Skin of body (tissue), 2 donors: ENCODE results near the gene WARS2. TPM values are rescaled to one million over a fixed set of nuclear protein-coding genes. Genes with fewer than 3 reads are reported as not detected.
"Not testable (repeated sequence)": the region's sequence is repeated elsewhere in the genome, so short reads cannot be mapped to it uniquely, and the experiment has no call there.

Experiments used
- DNase-seq: peaks from one replicate; lab custom pipeline; 2025; lab: John Stamatoyannopoulos, UW
- total RNA-seq: library from RNA; depleted of rRNA; stranded (reverse); fragments of >200 nt; gene quantifications from one replicate; pipeline ENCODE4 v1.2.3, GENCODE V29; 2014

WARS2 gene
- total RNA-seq, 1 donor from 2014 or later, result 39.9 TPM

GRCh38 chr1:119139857-119140176 is 636 bp downstream of the WARS2 start:
- DNase-seq, result no peak

GRCh38 chr1:119139403-119139802 is 1.1 kb downstream of the WARS2 start:
- DNase-seq, result peak; percentile 35

GRCh38 chr1:119136401-119136800 is 4.1 kb downstream of the WARS2 start:
- DNase-seq, result peak; percentile 60

GRCh38 chr1:119133987-119134386 is 6.5 kb downstream of the WARS2 start:
- DNase-seq, result no peak

GRCh38 chr1:119132179-119132578 is 8.3 kb downstream of the WARS2 start:
- DNase-seq, result no peak

GRCh38 chr1:119125874-119126273 is 14.6 kb downstream of the WARS2 start:
- no peak for DNase-seq

GRCh38 chr1:119124764-119125163 is 15.7 kb downstream of the WARS2 start:
- DNase-seq, result peak; percentile 63

- not testable (repeated sequence) for DNase-seq
Measured at GRCh38 chr1:119121872-119122271, 18.6 kb downstream of the WARS2 start.

- no peak for DNase-seq
Measured at GRCh38 chr1:119116725-119117124, 23.7 kb downstream of the WARS2 start.

GRCh38 chr1:119115736-119116135 is 24.7 kb downstream of the WARS2 start:
- no peak for DNase-seq

- no peak for DNase-seq
Measured at GRCh38 chr1:119115311-119115710, 25.1 kb downstream of the WARS2 start.

- DNase-seq, result no peak
Measured at GRCh38 chr1:119114786-119115185, 25.7 kb downstream of the WARS2 start.

- DNase-seq, result no peak
Measured at GRCh38 chr1:119112791-119113190, 27.7 kb downstream of the WARS2 start.

GRCh38 chr1:119112244-119112643 is 28.2 kb downstream of the WARS2 start:
- no peak for DNase-seq

- DNase-seq, result no peak
Measured at GRCh38 chr1:119108988-119109387, 31.5 kb downstream of the WARS2 start.

GRCh38 chr1:119103764-119104163 is 36.7 kb downstream of the WARS2 start:
- DNase-seq, result no peak

- no peak for DNase-seq
Measured at GRCh38 chr1:119102051-119102450, 38.4 kb downstream of the WARS2 start.

GRCh38 chr1:119101563-119101962 is 38.9 kb downstream of the WARS2 start:
- no peak for DNase-seq

- DNase-seq, result no peak
Measured at GRCh38 chr1:119099775-119100174, 40.7 kb downstream of the WARS2 start.

GRCh38 chr1:119097380-119097779 is 43.1 kb downstream of the WARS2 start:
- no peak for DNase-seq

- DNase-seq, result no peak
Measured at GRCh38 chr1:119093721-119094120, 46.7 kb downstream of the WARS2 start.

- no peak for DNase-seq
Measured at GRCh38 chr1:119091618-119092017, 48.8 kb downstream of the WARS2 start.

GRCh38 chr1:119090250-119090649 is 50.2 kb downstream of the WARS2 start:
- no peak for DNase-seq

GRCh38 chr1:119086830-119087229 is 53.6 kb downstream of the WARS2 start:
- no peak for DNase-seq

GRCh38 chr1:119084798-119085197 is 55.7 kb downstream of the WARS2 start:
- DNase-seq, result peak; percentile 26
